OCI-LY7 (cell line): ENCODE measurements around the gene ZDHHC22.

Source experiments
- EZH2phosphoT487 ChIP-seq: fragments of 200-600 bp; sonication (generic); IDR thresholded peaks from 2 replicates; pipeline ENCODE4 v1.6.1; 2018; ENCODE audit warnings: low read depth, borderline replicate concordance, mild to moderate bottlenecking, mixed run types, antibody characterized with exemption, low read length, moderate library complexity, mixed read lengths
- TF ChIP-seq, protein P1 (sequence below): fragments of 200-600 bp; sonication (generic); conservative IDR thresholded peaks from 2 replicates; pipeline ENCODE4 v1.5.1; 2014; ENCODE audit warnings: mild to moderate bottlenecking, antibody characterized with exemption, low read length, moderate library complexity, mixed read lengths

DNA sequence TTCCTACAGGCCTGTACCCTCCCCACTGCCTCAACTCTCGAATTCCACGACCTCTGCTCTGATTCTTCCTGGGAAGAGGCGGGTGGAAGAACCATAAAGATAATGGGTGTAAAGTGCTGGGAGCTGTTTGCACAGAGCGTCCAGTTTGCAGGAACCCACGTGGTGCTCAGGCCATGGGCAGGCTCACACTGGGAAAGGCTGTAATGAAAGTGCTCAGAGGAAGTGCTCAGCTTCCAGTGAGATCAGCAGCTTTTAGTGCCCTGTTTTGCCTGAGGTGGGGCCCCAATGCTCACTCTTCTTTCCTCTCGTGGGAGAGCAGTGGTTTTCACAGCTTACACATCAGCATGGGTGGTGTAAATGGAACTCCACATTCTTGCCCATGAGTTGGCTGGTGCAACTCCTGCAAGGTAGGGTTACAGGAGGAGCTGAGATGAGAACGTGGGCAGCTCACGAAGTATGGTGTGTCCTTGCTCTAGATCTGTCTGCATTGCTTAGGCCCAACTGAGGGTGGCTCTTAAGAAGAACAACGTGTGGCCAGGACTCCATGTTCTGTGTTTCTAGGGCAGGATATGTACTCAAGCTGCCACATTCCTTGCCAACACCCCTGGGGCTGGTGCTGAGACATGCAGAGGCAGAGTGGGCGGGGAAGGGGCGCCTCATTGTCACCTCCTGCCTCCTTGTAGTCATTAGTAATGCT is 43.0 kb upstream of the ZDHHC22 start:
- TF ChIP-seq, protein P1, sequence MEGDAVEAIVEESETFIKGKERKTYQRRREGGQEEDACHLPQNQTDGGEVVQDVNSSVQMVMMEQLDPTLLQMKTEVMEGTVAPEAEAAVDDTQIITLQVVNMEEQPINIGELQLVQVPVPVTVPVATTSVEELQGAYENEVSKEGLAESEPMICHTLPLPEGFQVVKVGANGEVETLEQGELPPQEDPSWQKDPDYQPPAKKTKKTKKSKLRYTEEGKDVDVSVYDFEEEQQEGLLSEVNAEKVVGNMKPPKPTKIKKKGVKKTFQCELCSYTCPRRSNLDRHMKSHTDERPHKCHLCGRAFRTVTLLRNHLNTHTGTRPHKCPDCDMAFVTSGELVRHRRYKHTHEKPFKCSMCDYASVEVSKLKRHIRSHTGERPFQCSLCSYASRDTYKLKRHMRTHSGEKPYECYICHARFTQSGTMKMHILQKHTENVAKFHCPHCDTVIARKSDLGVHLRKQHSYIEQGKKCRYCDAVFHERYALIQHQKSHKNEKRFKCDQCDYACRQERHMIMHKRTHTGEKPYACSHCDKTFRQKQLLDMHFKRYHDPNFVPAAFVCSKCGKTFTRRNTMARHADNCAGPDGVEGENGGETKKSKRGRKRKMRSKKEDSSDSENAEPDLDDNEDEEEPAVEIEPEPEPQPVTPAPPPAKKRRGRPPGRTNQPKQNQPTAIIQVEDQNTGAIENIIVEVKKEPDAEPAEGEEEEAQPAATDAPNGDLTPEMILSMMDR, result no peak
- no peak for TF ChIP-seq EZH2phosphoT487
